Skeletal muscle cell (primary cell): Measurements from ENCODE around the gene GPRC5C.
"Not testable (repeated sequence)": the region's sequence is repeated elsewhere in the genome, so short reads cannot be mapped to it uniquely, and the experiment has no call there.

Experiments
- DNase-seq: peaks from one replicate; pipeline ENCODE4 v3.0.0-alpha.2; 2010; ENCODE audit warnings: low read depth
- H3K4me3 ChIP-seq: 2 replicates; pipeline ENCODE4 v1.5.1; 2011; ENCODE audit warnings: low read depth, mild to moderate bottlenecking, control low read depth, low read length, moderate library complexity

GPRC5C gene

DNA sequence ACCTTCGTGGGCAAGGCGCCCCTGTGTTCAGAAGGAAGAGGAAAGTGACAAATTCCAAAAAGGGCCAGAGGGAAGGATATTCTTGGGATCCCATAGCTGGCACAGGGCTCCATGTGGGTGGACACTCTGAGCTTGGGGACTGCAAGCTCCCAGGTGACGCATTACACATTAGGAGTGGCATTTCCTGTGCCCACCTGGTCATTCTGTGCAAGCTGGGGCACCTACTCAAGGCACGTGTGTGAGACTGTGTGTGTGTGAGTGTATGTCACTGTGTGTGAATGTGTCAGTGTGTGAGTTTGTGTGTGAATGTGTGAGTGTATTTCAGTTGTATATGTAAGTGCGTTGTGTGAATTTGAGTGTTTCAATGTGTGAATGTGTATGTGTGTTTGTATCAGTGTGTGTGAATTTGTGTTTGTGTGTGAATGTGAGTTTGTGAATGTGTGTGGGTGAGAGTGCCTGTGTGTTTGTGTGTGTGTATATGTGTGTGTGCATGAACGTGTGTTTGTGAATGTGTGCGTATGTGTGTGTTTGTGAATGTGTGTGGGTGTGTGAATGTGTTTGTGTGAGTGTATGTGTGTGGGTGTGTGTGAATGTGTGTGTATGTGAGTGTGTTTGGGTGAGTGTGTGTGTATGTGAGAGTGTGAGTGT, 33.0 kb downstream of the GPRC5C start:
- H3K4me3 ChIP-seq = no peak overlapping the region
- no peak for DNase-seq

GRCh38 chr17:74465378-74466110, 33.7 kb downstream of the GPRC5C start:
- no peak for DNase-seq
- H3K4me3 ChIP-seq = no peak overlapping the region

GRCh38 chr17:74466111-74466827, 34.4 kb downstream of the GPRC5C start, which contains the start of gene CD300A:
TSS of gene CD300A (plus strand) at chr17:74466634. CDS start at chr17:74466704, 70 bp downstream.
- no peak within 1 kb of the TSS for H3K4me3 ChIP-seq
- DNase-seq = no peak

GRCh38 chr17:74466828-74467184, 34.9 kb downstream of the GPRC5C start:
- H3K4me3 ChIP-seq = no peak overlapping the region
- no peak for DNase-seq

DNA sequence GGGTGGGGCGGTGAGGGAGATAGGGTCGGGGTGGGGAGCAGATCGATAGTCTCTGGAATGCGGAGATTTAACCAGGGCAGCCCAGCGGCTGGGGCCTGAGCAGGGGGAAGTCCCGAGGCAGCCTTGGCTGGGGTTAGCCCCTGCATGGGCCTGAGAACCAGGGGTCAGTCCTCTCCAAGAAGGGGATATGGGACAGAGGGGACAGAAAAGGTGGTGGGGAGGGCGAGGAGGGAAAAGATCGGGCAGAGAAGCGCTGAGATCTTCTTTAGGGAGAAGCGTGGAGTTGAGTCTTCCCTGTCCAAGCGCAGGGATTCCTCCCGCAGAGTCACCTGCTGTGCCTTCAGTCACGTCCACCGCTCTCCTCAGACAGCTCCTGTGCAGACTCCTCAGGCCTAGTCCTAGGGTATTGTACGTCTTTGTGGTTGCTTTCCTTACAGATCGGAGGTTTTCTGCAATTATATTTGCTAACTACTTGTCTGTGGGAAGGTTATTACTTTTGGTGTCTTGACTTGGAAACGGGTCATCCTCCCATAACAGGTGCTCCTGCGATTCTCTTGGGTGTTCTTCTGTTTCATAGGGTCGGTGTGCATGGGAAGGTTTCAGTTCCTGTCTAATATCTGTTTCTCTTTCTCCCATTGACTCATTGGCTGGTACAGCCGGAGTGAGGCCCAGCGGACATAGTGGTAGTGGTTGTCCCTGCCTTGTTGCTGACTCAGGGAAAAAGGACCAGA, 35.5 kb downstream of the GPRC5C start:
- no peak for DNase-seq
- no peak overlapping the region for H3K4me3 ChIP-seq

- H3K4me3 ChIP-seq = no peak overlapping the region
- DNase-seq = no peak
Measured at GRCh38 chr17:74471341-74471740, 39.5 kb downstream of the GPRC5C start.

GRCh38 chr17:74472890-74473289, 41.0 kb downstream of the GPRC5C start:
- DNase-seq = no peak
- H3K4me3 ChIP-seq = no peak overlapping the region

DNA sequence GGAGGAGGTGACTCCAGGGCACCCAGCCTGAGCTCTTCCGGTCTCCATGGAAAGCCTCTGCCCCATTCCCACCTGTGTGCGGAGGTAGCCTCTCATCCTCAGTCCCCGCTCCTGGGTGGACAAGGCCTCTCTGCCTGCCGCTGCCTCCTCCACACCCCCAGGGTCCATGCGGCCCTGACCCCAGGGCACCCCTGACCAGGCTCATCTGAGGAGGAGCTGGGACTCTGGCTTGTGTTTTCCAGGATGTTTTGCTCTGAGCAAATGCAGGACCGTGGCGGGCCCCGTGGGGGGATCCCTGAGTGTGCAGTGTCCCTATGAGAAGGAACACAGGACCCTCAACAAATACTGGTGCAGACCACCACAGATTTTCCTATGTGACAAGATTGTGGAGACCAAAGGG, 41.4 kb downstream of the GPRC5C start:
- DNase-seq = no peak
- no peak overlapping the region for H3K4me3 ChIP-seq

- no peak overlapping the region for H3K4me3 ChIP-seq
- DNase-seq = no peak
Measured at GRCh38 chr17:74474043-74474792, 42.3 kb downstream of the GPRC5C start.

- DNase-seq = no peak
- H3K4me3 ChIP-seq = no peak overlapping the region
Measured at GRCh38 chr17:74475189-74475588, 43.3 kb downstream of the GPRC5C start.

DNA sequence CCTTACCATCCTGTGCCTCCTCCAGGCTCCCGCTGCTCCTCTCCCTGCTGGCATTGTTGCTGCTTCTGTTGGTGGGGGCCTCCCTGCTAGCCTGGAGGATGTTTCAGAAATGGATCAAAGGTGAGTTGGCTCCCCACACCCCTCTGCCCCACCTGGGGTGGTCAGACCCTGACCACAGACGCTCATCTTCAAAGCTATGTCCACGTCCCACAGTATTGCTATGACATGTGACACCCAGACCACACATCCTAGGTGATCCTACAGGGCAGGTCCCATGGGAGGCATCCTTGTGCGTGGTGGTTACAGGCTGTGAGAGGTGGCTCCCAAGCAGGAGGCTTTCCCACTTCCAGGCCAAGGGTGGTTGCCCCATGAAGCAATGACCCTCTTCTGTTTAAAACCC, 45.5 kb downstream of the GPRC5C start:
- no peak for DNase-seq
- no peak overlapping the region for H3K4me3 ChIP-seq

- DNase-seq = no peak
- H3K4me3 ChIP-seq = no peak overlapping the region
Measured at GRCh38 chr17:74478420-74479100, 46.7 kb downstream of the GPRC5C start.

DNA sequence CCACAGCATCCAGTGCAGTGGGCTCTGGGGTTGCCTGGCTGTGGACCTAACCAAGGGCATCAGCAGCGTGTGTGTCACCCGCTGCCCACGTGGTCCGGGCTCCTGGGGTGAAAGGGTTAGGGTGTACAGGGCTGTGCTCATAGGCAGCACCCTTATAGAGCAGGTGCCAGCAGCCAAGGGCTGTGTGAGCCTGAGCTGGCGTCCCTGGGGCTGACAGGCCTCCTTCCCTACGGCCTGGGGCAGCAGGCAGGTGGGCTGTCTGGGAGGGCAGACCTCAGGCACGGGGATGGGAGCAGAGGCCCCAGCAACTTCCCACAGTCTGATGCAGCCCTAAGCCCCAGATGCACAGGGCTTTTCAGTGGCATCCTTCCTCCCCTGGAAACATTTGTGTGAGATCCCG, 48.4 kb downstream of the GPRC5C start:
- no peak overlapping the region for H3K4me3 ChIP-seq
- DNase-seq = no peak

DNA sequence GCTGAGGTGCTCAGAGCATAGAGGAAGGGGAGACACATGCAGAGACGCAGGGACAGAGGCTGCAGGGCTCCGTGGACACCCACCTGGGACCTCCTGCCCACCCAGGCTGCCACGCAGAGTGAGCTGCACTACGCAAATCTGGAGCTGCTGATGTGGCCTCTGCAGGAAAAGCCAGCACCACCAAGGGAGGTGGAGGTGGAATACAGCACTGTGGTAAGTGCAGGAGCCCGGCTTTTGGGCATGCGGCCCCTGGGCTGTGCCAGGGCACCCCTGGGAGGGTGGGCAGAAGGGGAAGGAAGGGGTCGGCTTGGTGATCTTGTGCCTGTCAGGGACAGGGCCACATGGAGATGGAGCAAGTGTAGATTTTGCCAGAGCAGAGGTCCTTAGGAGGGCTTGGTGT, 49.7 kb downstream of the GPRC5C start:
- no peak for DNase-seq
- H3K4me3 ChIP-seq = no peak overlapping the region

GRCh38 chr17:74484066-74484465, 52.2 kb downstream of the GPRC5C start:
- DNase-seq = no peak

GRCh38 chr17:74485022-74485743, 53.3 kb downstream of the GPRC5C start:
- H3K4me3 ChIP-seq = no peak overlapping the region
- no peak for DNase-seq

More at GRCh38 chr17:74484066-74484465, 52.2 kb downstream of the GPRC5C start:
- H3K4me3 ChIP-seq = no peak overlapping the region

- H3K4me3 ChIP-seq = no peak overlapping the region
- no peak for DNase-seq
Measured at GRCh38 chr17:74485841-74486240, 54.0 kb downstream of the GPRC5C start.

GRCh38 chr17:74488276-74488675, 56.4 kb downstream of the GPRC5C start:
- H3K4me3 ChIP-seq, DNase-seq: not testable (repeated sequence)
